Cardiac fibroblast (primary cell): ENCODE measurements around the gene TEX48.

Source experiments
- DNase-seq, 2 donors: peaks; one replicate each; pipeline versions ENCODE4 v3.0.0 to v3.0.0-alpha.2; 2010; ENCODE audit warnings: low read depth in 2 of 2
- H3K4me3 ChIP-seq, 2 donors: replicated peaks in 1 of 2; 1 replicate in 1 of 2; 2 replicates in 1 of 2; pipeline ENCODE4 v1.5.1; 2011; ENCODE audit warnings: low read depth in 2 of 2, low read length in 2 of 2, mild to moderate bottlenecking in 2 of 2, moderate library complexity in 1 of 2
- CTCF ChIP-seq: IDR thresholded peaks from one replicate; pipeline ENCODE4 v1.5.1; 2011; ENCODE audit warnings: low read depth, mild to moderate bottlenecking, low read length, inconsistent platforms

The TEX48 gene

GRCh38 chr9:114674798-114675540 lies 7.0 kb downstream of the TEX48 start:
- no peak for TF ChIP-seq CTCF
- H3K4me3 ChIP-seq = no peak overlapping the region
- no peak for DNase-seq

GRCh38 chr9:114674076-114674797 lies 7.8 kb downstream of the TEX48 start:
- no peak overlapping the region for H3K4me3 ChIP-seq
- no peak for TF ChIP-seq CTCF
- DNase-seq = no peak

GRCh38 chr9:114671605-114672004 lies 10.4 kb downstream of the TEX48 start:
- H3K4me3 ChIP-seq = no peak overlapping the region
- no peak for TF ChIP-seq CTCF
- no peak for DNase-seq

- DNase-seq = no peak
- no peak for TF ChIP-seq CTCF
- no peak overlapping the region for H3K4me3 ChIP-seq
Observed at GRCh38 chr9:114669961-114670360, 12.0 kb downstream of the TEX48 start.

- no peak for DNase-seq
- no peak for TF ChIP-seq CTCF
- no peak overlapping the region for H3K4me3 ChIP-seq
Observed at GRCh38 chr9:114668146-114668545, 13.8 kb downstream of the TEX48 start.

GRCh38 chr9:114666851-114667250 lies 15.1 kb downstream of the TEX48 start:
- no peak for DNase-seq
- H3K4me3 ChIP-seq = no peak overlapping the region
- TF ChIP-seq CTCF = no peak
